ENCODE results near the gene INPP5D. TPM values are rescaled to one million over a fixed set of nuclear protein-coding genes. Genes with fewer than 3 reads are reported as not detected.
A peak's percentile ranks its signal among the peaks of the same experiment; 100 is the strongest.

The INPP5D gene
- total and polyA plus RNA-seq, 2 donors (not counting 1 experiment from before 2014, with no cell fraction given), result 152 to 444 TPM

- no peak for ATAC-seq (ENCODE audit: low read depth)
- Mint-ChIP-seq H3K27me3 (no peaks in the 10 kb centered on the region), H3K4me1 (peaks cover 27% of the 10 kb centered on the region), H3K4me3 (no peak overlapping the region), H3K27ac (peak overlapping the region; percentile 63), H3K9me3 (ENCODE audit: insufficient read depth) (no peaks in the 10 kb centered on the region)
- POLR2A ChIA-PET, result interaction anchor here (0.6 to 1.5 kb wide), 2 partner anchors 29 to 73 kb away, joined by 4 to 8 read pairs; no protein-coding TSS in a partner anchor
- Histone ChIP-seq H3K27ac (ENCODE audit: low read length in 2 of 2) (peak overlapping the region in 1 of 2 donors; percentile 3), H3K79me2 (ENCODE audit: control insufficient read depth, insufficient read depth, low read length) (peaks cover 99% of the 10 kb centered on the region), H3K4me3 (ENCODE audit: control extremely low read depth in 1 of 5, extremely low read depth in 1 of 5, insufficient read depth in 1 of 5, low read depth in 2 of 5, low read length in 4 of 5) (no peak overlapping the region), H3K4me2 (replicated peaks; ENCODE audit: low read depth, low read length, poor library complexity, severe bottlenecking) (no peak overlapping the region), H2AFZ (ENCODE audit: insufficient read depth, low read depth, low read length, poor library complexity, severe bottlenecking) (no peak overlapping the region), H3K27me3 (replicated peaks in 1 of 4; ENCODE audit: control extremely low read depth in 1 of 4, control insufficient read depth in 3 of 4, insufficient read depth in 4 of 4, low read length in 3 of 4) (no peaks in the 10 kb centered on the region), H3K9ac (ENCODE audit: low read length) (no peak overlapping the region), H4K20me1 (ENCODE audit: control insufficient read depth, insufficient read depth, low read length, poor library complexity, severe bottlenecking) (peaks cover 90% of the 10 kb centered on the region), H3K36me3 (replicated peaks in 1 of 2; ENCODE audit: control extremely low read depth in 1 of 2, control insufficient read depth in 1 of 2, extremely low read depth in 1 of 2, insufficient read depth in 2 of 2, low read length in 1 of 2) (peaks cover 7 to 98% of the 10 kb centered on the region in 2 experiments), H3K4me1 (ENCODE audit: control insufficient read depth in 2 of 2, insufficient read depth in 2 of 2, low read length in 2 of 2) (peaks cover 19 to 27% of the 10 kb centered on the region in 2 donors), H3K9me3 (ENCODE audit: control extremely low read depth in 1 of 3, control insufficient read depth in 2 of 3, insufficient read depth in 1 of 3, low read length in 2 of 3) (no peaks in the 10 kb centered on the region)
- CTCF ChIA-PET, result interaction anchor here (1.0 to 1.8 kb wide), 4 partner anchors 22 to 277 kb away, joined by 3 to 6 read pairs (median 4); no protein-coding TSS in a partner anchor
- intact Hi-C loops (cut with micrococcal nuclease), result no loop called here
- DNase-seq, result no peak
- no peak for TF ChIP-seq CTCF (IDR thresholded peaks at IDR 0.05)
- 93% methylated on average over 7 of the region's 9 CpGs for WGBS (ENCODE audit: insufficient coverage)
These were observed 69.3 kb downstream of the INPP5D start for GRCh38 chr2:233129351-233129978.

- H2AFZ ChIP-seq (ENCODE audit: insufficient read depth, low read depth, low read length, poor library complexity, severe bottlenecking), result no peak overlapping the region
- H4K20me1 ChIP-seq (ENCODE audit: control insufficient read depth, insufficient read depth, low read length, poor library complexity, severe bottlenecking), result peaks cover 89% of the 10 kb centered on the region
- H3K4me3 Mint-ChIP-seq, result no peak overlapping the region
These were observed 69.9 kb downstream of the INPP5D start for GRCh38 chr2:233130024-233130423.

More at GRCh38 chr2:233130024-233130423, 69.9 kb downstream of the INPP5D start:
- Histone ChIP-seq H3K27ac (ENCODE audit: low read length in 2 of 2) (peak overlapping the region in 1 of 2 donors; percentile 3), H3K79me2 (ENCODE audit: control insufficient read depth, insufficient read depth, low read length) (peaks cover 100% of the 10 kb centered on the region), H3K36me3 (replicated peaks in 1 of 2; ENCODE audit: control extremely low read depth in 1 of 2, control insufficient read depth in 1 of 2, extremely low read depth in 1 of 2, insufficient read depth in 2 of 2, low read length in 1 of 2) (peaks cover 11 to 98% of the 10 kb centered on the region in 2 experiments), H3K9ac (ENCODE audit: low read length) (no peak overlapping the region), H3K4me3 (ENCODE audit: control extremely low read depth in 1 of 5, extremely low read depth in 1 of 5, insufficient read depth in 1 of 5, low read depth in 2 of 5, low read length in 4 of 5) (no peak overlapping the region), H3K27me3 (replicated peaks in 1 of 4; ENCODE audit: control extremely low read depth in 1 of 4, control insufficient read depth in 3 of 4, insufficient read depth in 4 of 4, low read length in 3 of 4) (no peaks in the 10 kb centered on the region), H3K9me3 (ENCODE audit: control extremely low read depth in 1 of 3, control insufficient read depth in 2 of 3, insufficient read depth in 1 of 3, low read length in 2 of 3) (no peaks in the 10 kb centered on the region), H3K4me1 (ENCODE audit: control insufficient read depth in 2 of 2, insufficient read depth in 2 of 2, low read length in 2 of 2) (peaks cover 13 to 21% of the 10 kb centered on the region in 2 donors), H3K4me2 (replicated peaks; ENCODE audit: low read depth, low read length, poor library complexity, severe bottlenecking) (no peak overlapping the region)
- Mint-ChIP-seq H3K4me1 (peaks cover 22% of the 10 kb centered on the region), H3K27me3 (no peaks in the 10 kb centered on the region), H3K27ac (peak overlapping the region; percentile 67), H3K9me3 (ENCODE audit: insufficient read depth) (no peaks in the 10 kb centered on the region)
- CTCF ChIA-PET, result interaction anchor here (1.1 to 1.8 kb wide), 3 partner anchors 21 to 76 kb away, joined by 3 to 7 read pairs (median 6); no protein-coding TSS in a partner anchor
- 71% methylated on average over 3 of the region's 6 CpGs for WGBS (ENCODE audit: insufficient coverage)
- ATAC-seq (ENCODE audit: low read depth) (no peak), DNase-seq (no peak)
- POLR2A ChIA-PET, result interaction anchor here (1.5 kb wide), 1 partner anchor 29 kb away, joined by 4 read pairs; no protein-coding TSS in a partner anchor
- intact Hi-C loops (cut with micrococcal nuclease), result no loop called here
- no peak for TF ChIP-seq EZH2 (IDR thresholded peaks at IDR 0.05; ENCODE audit: borderline replicate concordance, insufficient read depth, low read depth, low read length, poor library complexity, severe bottlenecking)
- no peak for TF ChIP-seq CTCF (IDR thresholded peaks at IDR 0.05)
